GM04504 (cell line): Measurements from ENCODE around the gene ZNF491.
"Not testable (repeated sequence)": the region's sequence is repeated elsewhere in the genome, so short reads cannot be mapped to it uniquely, and the experiment has no call there.

ENCODE experiments used
- DNase-seq: peaks from one replicate; pipeline ENCODE4 v3.0.0-alpha.2; 2012; ENCODE audit warnings: low read depth

ZNF491 gene

DNA sequence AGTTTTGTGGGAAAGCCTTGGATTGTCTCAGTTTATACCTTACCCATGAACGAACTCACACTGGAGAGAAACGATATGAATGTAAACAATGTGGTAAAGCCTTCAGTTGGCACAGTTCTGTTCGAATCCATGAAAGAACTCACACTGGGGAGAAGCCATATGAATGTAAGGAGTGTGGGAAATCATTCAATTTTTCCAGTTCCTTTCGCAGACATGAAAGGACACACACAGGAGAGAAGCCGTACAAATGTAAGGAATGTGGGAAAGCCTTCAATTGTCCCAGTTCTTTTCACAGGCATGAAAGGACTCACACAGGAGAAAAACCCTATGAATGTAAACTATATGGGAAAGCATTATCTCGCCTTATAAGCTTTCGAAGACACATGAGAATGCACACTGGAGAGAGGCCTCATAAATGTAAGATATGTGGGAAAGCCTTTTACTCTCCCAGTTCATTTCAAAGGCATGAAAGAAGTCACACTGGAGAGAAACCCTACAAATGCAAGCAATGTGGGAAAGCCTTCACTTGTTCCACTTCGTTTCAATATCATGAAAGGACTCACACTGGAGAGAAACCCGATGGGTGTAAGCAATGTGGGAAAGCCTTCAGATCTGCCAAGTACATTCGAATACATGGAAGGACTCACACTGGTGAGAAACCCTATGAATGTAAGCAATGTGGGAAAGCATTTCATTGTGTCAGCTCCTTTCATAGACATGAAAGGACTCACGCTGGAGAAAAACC is 8.2 kb downstream of the ZNF491 start:
- DNase-seq: no peak

DNA sequence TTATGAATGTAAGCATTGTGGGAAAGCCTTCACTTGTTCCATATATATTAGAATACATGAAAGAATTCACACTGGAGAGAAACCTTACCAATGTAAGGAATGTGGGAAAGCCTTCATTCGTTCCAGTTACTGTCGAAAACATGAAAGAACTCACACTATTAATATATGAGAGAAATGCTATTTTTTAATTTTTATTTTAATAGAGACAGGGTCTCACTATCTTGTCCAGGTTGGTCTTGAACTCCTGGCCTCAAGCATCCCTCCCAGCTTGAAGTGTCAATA is 8.7 kb downstream of the ZNF491 start:
- no peak for DNase-seq

DNA sequence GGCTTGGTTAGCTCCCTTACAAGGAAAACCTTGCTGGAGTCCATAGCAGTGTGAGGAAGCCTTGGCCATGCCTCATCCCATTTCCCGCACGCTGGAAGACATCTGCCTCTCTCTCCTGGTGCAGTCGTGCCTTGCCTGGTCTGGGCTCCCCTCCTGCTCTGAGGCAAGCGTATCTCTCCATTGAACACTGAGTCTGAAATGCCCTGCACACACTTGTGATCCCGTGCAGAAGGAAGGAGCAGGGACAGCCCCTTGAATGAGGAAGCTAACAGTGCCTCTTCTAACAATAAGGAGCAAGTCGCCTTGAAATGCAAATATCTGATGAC is 15.3 kb downstream of the ZNF491 start:
- no peak for DNase-seq

DNA sequence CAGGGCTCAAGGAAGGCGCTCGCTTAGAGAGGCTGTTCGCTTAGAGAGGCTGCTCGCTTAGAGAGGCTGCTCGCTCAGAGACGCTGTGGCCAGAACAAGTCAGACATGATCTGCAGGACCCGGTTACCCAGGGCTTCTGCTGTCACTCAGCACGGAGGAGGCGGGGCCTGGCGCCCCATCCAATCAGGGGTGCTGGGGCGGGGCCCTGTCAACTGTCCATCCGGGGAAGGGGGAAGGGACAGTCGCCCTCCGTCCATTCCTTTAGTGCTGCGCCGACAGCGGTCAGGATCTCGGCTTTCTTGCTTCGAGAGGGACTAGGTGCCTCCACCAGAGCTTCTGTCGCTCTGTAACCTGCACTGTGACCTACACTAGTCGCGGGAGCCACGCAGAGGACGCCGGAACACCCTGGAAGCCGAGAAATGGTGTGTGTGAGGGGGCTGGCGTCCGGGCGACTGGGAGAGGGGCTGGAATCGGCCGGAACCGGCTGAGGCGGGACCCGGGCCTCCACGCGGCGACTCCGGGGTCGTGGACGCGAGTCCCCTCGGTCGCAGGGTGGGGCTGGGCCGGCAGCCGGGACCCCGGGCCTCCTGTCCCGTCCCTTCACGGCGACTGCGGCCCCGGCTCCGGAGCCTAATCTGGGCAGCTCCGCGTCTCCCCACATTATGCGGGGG is 15.8 kb downstream of the ZNF491 start, which contains the start of gene ZNF440:
TSS of gene ZNF440 (plus strand) at position 245 of the 671 bp plus-strand sequence. CDS start at position 420, 175 bp downstream.
- DNase-seq: peak; percentile 84

DNA sequence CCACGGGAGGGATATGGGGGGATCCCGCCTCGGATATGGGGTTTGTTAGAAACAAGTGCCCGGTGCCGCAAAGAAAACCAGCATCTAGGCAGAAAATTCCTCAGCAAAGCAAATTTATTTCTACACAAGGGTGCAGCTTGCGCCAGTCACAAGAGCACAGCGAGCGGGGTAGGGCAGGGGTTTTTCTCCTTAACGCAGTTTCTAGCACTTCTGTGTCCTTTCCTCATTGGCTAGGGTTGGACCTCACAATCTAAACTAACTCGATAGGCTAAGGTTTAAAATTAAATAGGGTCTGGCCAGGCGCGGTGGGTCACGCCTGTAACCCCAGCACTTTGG is 16.3 kb downstream of the ZNF491 start:
- DNase-seq: no peak

DNA sequence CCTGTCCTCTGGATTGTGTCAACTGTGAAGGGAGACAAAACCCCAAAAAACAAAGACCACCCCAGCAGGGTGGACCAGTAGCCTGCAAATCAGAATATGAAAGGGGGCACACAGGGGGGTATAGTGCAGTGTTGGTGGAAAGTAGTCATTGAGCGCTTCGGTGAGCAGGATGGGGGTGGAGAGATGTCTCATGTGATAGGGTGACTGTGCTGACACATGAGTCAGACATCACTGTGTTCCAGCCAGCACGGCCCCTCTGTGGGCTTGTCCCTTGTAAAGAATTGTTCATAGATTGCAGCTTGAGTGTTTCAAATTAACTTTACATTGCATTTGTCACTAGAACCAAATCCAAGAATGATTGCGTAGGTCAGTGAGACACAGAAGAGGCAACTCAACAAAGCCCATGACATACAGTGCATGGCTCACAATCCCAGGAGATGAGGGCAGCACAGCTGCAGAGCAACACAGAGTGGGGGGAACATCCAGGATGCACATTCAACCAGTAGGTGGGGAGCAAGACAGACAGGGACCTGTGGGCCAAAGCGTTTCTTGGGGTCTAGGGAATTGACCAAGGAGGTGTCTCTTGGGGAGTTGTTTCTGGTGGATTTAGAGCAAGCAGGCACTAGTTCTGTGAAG is 23.3 kb downstream of the ZNF491 start:
- DNase-seq: peak; percentile 22

DNA sequence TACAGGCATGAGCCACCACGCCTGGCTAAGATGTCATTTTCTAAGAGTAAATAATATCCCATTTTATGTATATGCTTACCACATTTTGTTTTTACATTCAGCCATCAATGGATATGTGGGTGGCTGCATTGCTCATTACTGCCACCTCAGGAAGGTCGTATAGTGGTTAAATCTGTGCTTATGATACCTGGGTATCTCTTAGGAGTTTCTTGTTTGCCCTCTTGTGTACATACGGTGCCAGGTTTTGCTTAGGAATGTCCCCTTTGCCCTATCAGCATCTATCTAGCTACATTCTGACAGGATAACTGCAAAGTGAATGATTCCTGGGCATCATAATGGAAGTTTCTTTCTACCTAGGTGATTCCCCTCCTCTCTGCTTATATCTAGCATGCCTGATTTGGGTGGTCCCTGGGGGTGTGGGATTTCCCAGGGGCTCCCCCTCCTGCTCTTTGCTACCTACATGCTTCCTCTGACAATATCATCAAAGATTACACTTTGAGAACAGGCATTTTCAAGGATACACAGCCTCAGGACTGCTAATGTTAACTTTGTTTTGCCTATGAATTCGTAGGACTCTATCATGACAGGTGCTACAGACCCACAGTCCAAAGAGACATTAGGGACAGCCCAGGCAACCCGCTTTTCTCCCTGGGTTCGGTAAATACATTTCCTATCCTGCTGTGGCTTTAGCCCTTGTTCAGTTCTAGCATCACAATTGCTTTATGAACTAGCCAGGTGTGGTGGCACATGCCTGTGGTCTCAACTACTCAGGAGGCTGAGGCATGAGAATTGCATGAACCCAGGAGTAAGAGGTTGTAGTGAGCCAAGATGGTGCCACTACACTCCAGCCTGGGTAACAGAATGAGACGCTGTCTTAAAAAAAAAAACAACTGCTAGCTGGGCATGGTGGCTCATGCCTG is 30.9 kb downstream of the ZNF491 start:
- not testable (repeated sequence) for DNase-seq

DNA sequence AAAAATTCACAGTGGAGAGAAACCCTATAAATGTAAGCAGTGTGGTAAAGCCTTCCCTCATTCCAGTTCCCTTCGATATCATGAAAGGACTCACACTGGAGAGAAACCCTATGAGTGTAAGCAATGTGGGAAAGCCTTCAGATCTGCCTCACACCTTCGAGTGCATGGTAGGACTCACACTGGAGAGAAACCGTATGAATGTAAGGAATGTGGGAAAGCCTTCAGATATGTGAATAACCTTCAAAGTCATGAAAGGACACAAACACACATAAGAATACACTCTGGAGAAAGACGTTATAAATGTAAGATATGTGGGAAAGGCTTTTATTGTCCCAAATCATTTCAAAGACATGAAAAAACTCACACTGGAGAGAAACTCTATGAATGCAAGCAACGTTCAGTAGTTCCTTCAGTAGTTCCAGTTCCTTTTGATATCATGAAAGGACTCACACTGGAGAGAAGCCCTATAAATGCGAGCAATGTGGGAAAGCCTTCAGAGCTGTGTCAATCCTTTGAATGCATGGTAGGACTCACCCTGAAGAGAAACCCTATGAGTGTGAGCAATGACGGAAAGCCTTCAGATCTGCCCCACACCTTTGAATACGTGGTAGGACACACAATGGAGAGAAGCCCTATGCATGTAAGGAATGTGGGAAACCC is 34.1 kb downstream of the ZNF491 start:
- DNase-seq: no peak

DNA sequence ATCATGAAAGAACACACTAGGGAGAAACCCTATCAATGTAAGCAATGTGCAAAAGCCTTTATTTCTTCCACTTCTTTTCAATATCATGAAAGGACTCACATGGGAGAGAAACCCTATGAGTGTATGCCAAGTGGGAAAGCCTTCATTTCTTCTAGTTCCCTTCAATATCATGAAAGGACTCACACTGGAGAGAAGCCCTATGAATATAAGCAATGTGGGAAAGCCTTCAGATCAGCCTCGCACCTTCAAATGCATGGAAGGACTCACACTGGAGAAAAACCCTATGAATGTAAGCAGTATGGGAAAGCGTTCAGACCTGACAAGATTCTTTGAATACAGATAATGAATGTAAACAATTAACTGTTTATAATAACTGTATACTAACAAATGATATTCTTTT is 35.2 kb downstream of the ZNF491 start:
- DNase-seq: no peak

DNA sequence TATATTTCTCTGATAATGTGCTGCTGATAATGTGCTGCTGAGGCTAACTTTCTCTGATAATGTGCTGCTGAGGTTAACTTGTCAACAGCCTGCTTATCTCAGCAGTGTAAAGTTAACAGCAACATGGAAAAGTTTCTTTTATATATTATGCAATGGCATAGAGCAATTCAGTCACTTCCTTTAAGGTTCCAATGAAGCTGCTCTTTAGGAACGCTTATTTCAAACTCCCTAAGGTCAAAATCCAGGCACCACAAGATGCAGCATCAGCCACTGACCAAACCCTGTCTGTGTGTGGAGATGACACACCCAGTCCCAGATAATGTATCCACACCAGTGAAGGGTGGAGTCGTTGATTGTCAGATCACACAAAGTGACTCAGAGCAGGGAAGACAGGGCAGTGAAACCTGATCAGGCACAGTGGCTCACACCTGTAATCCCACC is 37.3 kb downstream of the ZNF491 start:
- DNase-seq: not testable (repeated sequence)

DNA sequence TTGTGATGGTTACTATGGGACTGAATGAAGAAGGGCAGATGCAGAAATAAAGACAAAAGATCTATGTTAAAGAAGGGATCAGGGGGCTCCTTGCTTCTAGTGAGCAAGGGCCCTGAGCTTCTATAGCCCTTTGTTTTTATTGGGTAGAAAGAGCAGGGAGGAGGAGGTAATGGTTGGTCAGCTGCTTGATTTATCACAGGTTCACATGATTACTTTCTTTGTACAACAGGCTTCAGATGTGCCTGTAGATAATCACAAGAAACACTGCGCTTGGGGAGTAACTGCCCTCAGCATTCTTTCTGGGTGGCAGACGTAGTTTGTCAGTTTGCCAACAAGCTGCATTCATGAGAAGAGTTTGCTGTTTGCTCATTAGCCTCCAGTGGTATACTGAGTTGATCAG is 45.4 kb downstream of the ZNF491 start:
- DNase-seq: no peak

DNA sequence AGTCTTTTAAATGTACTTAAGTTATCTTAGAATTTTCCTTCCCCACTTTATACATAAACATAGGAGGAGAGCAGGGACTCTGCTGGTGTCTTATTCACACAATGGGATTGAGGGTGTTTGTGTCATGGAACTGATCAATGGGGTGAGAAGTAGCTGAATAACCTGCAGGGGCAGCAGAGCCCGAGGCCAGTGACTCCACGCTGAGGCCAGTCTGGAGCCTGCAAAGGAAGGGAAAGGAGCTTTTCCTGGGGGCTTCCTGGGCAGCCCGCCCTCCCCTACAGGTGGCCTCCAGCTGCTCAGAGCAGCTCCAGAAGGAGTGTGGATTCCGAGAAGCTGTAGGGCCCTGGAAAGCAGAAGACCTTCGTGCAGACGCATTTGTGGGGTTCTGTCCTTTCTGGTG is 49.3 kb downstream of the ZNF491 start:
- DNase-seq: not testable (repeated sequence)

DNA sequence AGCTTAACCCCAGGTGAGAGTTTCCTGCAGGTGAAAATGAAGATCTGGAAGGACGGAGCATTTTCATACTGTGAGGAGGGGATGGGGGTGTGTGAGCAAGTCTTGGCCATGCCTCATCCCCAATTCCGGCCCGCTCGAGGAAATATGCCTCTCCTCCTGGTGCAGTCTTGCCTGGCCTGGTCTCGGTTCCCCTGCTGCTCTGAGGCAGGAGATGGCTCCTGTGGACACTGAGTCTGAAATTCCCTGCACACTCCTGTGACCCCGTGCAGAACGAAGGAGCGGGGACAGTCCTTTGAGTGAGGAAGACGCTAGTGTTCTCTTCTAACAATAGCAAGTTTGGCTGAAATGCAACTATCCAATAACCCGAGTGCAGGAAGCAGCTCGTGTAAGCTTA is 49.9 kb downstream of the ZNF491 start:
- DNase-seq: no peak

DNA sequence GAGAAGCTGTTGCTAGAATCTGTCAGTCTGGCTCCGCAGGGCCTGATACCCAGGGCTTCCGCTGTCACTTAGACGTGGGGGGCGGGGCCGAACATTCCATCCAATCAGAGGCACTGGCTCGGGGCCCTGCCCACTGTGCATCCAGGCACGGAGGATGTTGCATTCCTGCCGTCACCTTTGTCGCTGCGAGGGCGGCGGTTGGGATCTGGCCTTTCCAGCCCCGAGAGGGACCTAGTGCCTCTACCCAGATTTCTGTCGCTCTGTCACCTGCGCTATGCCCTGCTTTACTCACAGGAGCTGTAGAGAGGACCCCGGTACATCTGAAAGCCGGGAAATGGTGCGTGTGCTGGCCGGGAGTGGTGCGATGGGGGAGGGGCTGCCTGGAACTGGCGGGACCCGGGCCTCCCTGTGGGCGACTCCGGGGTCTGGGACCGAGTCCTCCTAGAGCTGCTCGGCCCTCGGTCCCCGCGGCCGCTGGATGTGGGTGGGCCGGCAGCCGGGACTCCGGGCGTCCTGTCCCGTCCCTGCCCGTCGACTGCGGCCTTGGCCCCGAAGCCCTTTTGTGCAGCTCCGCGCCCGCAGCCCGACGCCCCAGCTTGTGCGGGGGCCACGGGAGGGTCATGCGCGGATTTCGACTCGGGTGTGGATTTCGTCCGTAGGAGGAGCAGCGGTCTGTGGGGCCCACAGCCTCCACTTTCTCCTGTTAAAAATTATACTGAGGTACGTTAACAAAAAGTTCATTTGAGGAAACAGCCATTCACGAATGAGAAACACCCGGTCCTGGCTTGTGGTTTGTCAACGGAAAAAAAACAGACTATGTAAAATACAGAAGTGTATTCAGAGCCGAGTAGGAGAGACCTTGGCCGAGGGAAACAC is 50.5 kb downstream of the ZNF491 start, which contains the start of gene ZNF439:
TSS of gene ZNF439 (plus strand) at position 133 of the 876 bp plus-strand sequence. CDS start at position 275, 142 bp downstream.
- peak; percentile 44 for DNase-seq

DNA sequence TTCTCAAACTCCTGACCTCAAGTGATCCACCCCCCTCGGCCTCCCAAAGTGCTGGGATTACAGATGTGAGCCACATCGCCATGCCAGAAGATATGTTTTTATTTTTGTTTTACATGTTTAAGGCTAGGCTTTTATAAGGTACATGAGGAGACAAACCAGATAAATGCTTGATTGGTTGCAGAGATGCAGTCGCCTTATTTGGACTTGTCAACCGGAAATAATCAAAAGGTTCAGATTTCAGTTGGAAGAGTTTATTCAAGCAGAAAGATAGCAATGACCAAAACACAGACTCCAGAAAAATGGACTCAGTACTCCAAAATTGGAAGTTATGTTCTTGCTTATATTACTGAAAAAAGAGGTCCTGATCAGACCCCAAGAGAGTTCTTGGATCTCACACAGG is 52.0 kb downstream of the ZNF491 start:
- not testable (repeated sequence) for DNase-seq

DNA sequence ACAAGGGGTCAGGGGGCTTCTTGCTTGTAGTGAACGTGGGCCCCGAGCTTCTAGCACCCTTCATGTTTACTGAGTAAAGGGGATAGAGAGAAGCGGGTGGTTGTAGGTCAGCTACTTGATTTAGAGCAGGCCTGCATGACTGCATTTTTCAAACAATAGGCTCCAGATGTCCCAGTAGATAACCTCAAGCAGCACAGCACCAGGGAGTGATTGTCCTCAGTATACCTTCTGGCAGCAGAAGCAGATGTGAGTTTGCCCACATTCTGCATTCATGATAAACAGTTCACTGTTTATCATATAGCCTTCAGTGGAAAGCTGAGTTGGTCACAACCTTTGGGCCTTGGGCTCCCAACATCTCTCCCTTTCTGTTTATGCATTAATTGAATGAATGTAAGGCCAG is 55.0 kb downstream of the ZNF491 start:
- DNase-seq: no peak

DNA sequence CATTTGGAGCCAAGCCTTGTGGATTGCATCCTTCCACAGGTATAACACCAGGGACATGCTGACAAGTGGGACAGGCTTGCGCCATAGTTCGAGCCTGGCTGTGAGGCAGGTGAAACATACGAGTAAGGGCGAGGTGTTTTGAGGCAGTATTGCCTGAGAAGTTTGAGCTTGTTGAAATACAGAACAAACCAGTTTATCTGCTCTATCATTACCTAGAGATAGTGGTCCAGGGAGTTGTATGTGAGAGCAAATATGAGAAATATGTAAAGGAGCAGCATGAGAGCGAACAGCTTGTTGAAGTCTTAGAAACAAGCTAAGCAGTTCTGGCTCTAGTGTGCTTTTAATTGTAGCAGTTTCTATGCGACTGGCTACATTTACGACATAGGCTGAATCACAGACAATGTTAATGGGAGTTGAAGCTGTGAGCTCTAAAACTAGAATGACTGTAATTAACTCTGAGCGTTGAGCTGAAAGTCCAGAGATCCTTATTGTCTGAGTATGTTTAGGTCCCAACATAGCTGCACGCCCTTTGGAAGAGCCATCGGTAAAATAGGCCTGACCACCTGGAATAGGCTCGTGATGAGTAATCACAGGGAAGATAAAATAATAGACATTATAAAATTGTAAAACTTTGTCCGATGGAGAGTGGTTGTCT is 58.4 kb downstream of the ZNF491 start:
- no peak for DNase-seq
